Neural cell (in vitro differentiated cells): ENCODE data around the gene CTSZ. TPM values are rescaled to one million over a fixed set of nuclear protein-coding genes. Genes with fewer than 3 reads are reported as not detected.

Experiments
- H2AFZ ChIP-seq: fragments of 200-600, 300-800 bp; sonication (generic), shearing (Covaris generic); 2 replicates; pipeline ENCODE4 v1.6.0; 2014; ENCODE audit warnings: low read depth, mild to moderate bottlenecking, antibody characterized with exemption, low read length, moderate library complexity
- H3F3A ChIP-seq: fragments of 200-600 bp; shearing (Covaris generic); 2 replicates; pipeline ENCODE4 v1.6.1; 2016; ENCODE audit warnings: mild to moderate bottlenecking, moderate library complexity, mixed read lengths, antibody characterized with exemption, low read length; ENCODE audit not compliant: insufficient read depth, poor library complexity, severe bottlenecking
- H3K27ac ChIP-seq: fragments of 200-600, 300-800 bp; sonication (generic), shearing (Covaris generic); 2 replicates; pipeline ENCODE4 v1.5.1; 2014; ENCODE audit warnings: mild to moderate bottlenecking, low read length, moderate library complexity
- H3K27me3 ChIP-seq: fragments of 300-800, 200-600 bp; sonication (generic), shearing (Covaris generic); 2 replicates; pipeline ENCODE4 v1.6.0; 2014; ENCODE audit warnings: mild to moderate bottlenecking, low read depth, low read length, moderate library complexity; ENCODE audit not compliant: insufficient read depth
- H3K36me3 ChIP-seq: fragments of 300-800, 200-600 bp; sonication (generic), shearing (Covaris generic); 2 replicates; pipeline ENCODE4 v1.5.1; 2014; ENCODE audit warnings: mild to moderate bottlenecking, antibody characterized with exemption, low read length, moderate library complexity; ENCODE audit not compliant: insufficient read depth
- H3K4me2 ChIP-seq: fragments of 300-800, 200-600 bp; sonication (generic), shearing (Covaris generic); 2 replicates; pipeline ENCODE4 v1.6.0; 2014; ENCODE audit warnings: mild to moderate bottlenecking, low read length
- H3K4me3 ChIP-seq: fragments of 300-800, 200-600 bp; sonication (generic), shearing (Covaris generic); 2 replicates; pipeline ENCODE4 v1.5.1; 2014; ENCODE audit warnings: mild to moderate bottlenecking, low read length, moderate library complexity
- H3K79me2 ChIP-seq: fragments of 200-600 bp; shearing (Covaris generic); replicated peaks from 2 replicates; pipeline ENCODE4 v1.6.0; 2014; ENCODE audit warnings: mild to moderate bottlenecking, low read length, moderate library complexity; ENCODE audit not compliant: insufficient read depth
- H3K9ac ChIP-seq: fragments of 300-800, 200-600 bp; sonication (generic), shearing (Covaris generic); 2 replicates; pipeline ENCODE4 v1.6.1; 2016; ENCODE audit warnings: mild to moderate bottlenecking, low read length, mixed read lengths
- H3K9me2 ChIP-seq: fragments of 200-600 bp; shearing (Covaris generic); 2 replicates; pipeline ENCODE4 v1.6.1; 2016; ENCODE audit warnings: mild to moderate bottlenecking, low read length, mixed read lengths; ENCODE audit not compliant: insufficient read depth
- H3K9me3 ChIP-seq: fragments of 200-600, 300-800 bp; sonication (generic), shearing (Covaris generic); 2 replicates; pipeline ENCODE4 v1.6.1; 2016; ENCODE audit warnings: mild to moderate bottlenecking, mixed run types, low read length, moderate library complexity, mixed read lengths
- H4K20me1 ChIP-seq: fragments of 200-600 bp; shearing (Covaris generic); 2 replicates; pipeline ENCODE4 v1.6.1; 2016; ENCODE audit warnings: mild to moderate bottlenecking, mixed run types; ENCODE audit not compliant: insufficient read depth
- CTCF ChIP-seq: fragments of 450-650 bp; IDR thresholded peaks from 2 replicates; pipeline ENCODE4 v1.5.1; 2014; ENCODE audit warnings: antibody characterized with exemption, mild to moderate bottlenecking, moderate library complexity; ENCODE audit not compliant: poor library complexity, severe bottlenecking
- EP300 ChIP-seq: fragments of 450-650 bp; conservative IDR thresholded peaks from 2 replicates; pipeline ENCODE4 v1.6.1; 2014; ENCODE audit warnings: antibody characterized with exemption, mild to moderate bottlenecking, moderate library complexity; ENCODE audit not compliant: poor library complexity, severe bottlenecking
- EZH2 ChIP-seq: fragments of 200-600, 300-800 bp; shearing (Covaris generic), sonication (generic); IDR thresholded peaks from 2 replicates; pipeline ENCODE4 v1.6.1; 2014; ENCODE audit warnings: antibody characterized with exemption, low read length, borderline replicate concordance, mild to moderate bottlenecking; ENCODE audit not compliant: insufficient read depth, poor library complexity, severe bottlenecking
- MXI1 ChIP-seq: fragments of 450-650 bp; conservative IDR thresholded peaks from 2 replicates; pipeline ENCODE4 v1.6.1; 2014; ENCODE audit warnings: antibody characterized with exemption, mild to moderate bottlenecking; ENCODE audit not compliant: poor library complexity, severe bottlenecking
- POLR2AphosphoS5 ChIP-seq: IDR thresholded peaks from 2 replicates; pipeline ENCODE4 v1.6.1; 2012
- RAD21 ChIP-seq: fragments of 450-650 bp; conservative IDR thresholded peaks from 2 replicates; pipeline ENCODE4 v1.6.1; 2014; ENCODE audit warnings: antibody characterized with exemption, mild to moderate bottlenecking, moderate library complexity
- REST ChIP-seq: IDR thresholded peaks from 2 replicates; pipeline ENCODE4 v1.6.1; 2012; ENCODE audit warnings: borderline replicate concordance
- SMC3 ChIP-seq: fragments of 450-650 bp; conservative IDR thresholded peaks from 2 replicates; pipeline ENCODE4 v1.6.1; 2014; ENCODE audit warnings: antibody characterized with exemption, mild to moderate bottlenecking, moderate library complexity; ENCODE audit not compliant: poor library complexity
- TAF1 ChIP-seq: IDR thresholded peaks from 2 replicates; pipeline ENCODE4 v1.6.1; 2012; ENCODE audit warnings: low read depth
- polyA plus RNA-seq: library from polyadenylated mRNA; depleted of rRNA; stranded (reverse); fragments of >200 nt; gene quantifications from 2 replicates; pipeline ENCODE4 v1.2.3, GENCODE V29; 2014

Gene CTSZ
- polyA plus RNA-seq, 1 donor from 2014 or later, result 0.31 TPM

- Histone ChIP-seq H3K36me3 (no peaks in the 10 kb centered on the region), H3K9me3 (no peaks in the 10 kb centered on the region), H3F3A (no peaks in the 10 kb centered on the region), H4K20me1 (no peaks in the 10 kb centered on the region), H3K4me3 (no peak overlapping the region), H3K4me2 (no peak overlapping the region), H3K9me2 (no peaks in the 10 kb centered on the region), H3K27me3 (no peaks in the 10 kb centered on the region), H2AFZ (no peak overlapping the region), H3K9ac (no peak overlapping the region), H3K79me2 (no peaks in the 10 kb centered on the region), H3K27ac (no peak overlapping the region)
- no peak for TF ChIP-seq TAF1
- TF ChIP-seq RAD21, result no peak
- TF ChIP-seq REST, result no peak
- no peak for TF ChIP-seq SMC3
- TF ChIP-seq POLR2AphosphoS5, result no peak
Measured at GRCh38 chr20:58975353-58975752, 31.7 kb downstream of the CTSZ start.

GRCh38 chr20:58973866-58974265 lies 33.2 kb downstream of the CTSZ start:
- H3K4me3 ChIP-seq, result no peak overlapping the region
- H3K9me3 ChIP-seq, result no peaks in the 10 kb centered on the region
- no peak overlapping the region for H3K4me2 ChIP-seq
- no peak overlapping the region for H3K27ac ChIP-seq
- H3K9me2 ChIP-seq, result no peaks in the 10 kb centered on the region
- TF ChIP-seq TAF1 (no peak), MXI1 (no peak), EZH2 (no peak), RAD21 (no peak)
- no peaks in the 10 kb centered on the region for H3K79me2 ChIP-seq
- H3K9ac ChIP-seq, result no peak overlapping the region
- no peak overlapping the region for H2AFZ ChIP-seq
- H3K27me3 ChIP-seq, result peaks cover 3% of the 10 kb centered on the region
- no peaks in the 10 kb centered on the region for H4K20me1 ChIP-seq
- H3F3A ChIP-seq, result no peaks in the 10 kb centered on the region
- no peaks in the 10 kb centered on the region for H3K36me3 ChIP-seq

GRCh38 chr20:58973179-58973578 lies 33.9 kb downstream of the CTSZ start:
- Histone ChIP-seq H3K27ac (no peak overlapping the region), H3K36me3 (no peaks in the 10 kb centered on the region), H3K4me2 (no peak overlapping the region), H3K9me3 (no peaks in the 10 kb centered on the region), H4K20me1 (no peaks in the 10 kb centered on the region), H3K9me2 (no peaks in the 10 kb centered on the region), H3K79me2 (no peaks in the 10 kb centered on the region), H3K9ac (no peak overlapping the region), H3F3A (no peaks in the 10 kb centered on the region), H3K4me3 (no peak overlapping the region), H2AFZ (no peak overlapping the region), H3K27me3 (peaks cover 3% of the 10 kb centered on the region)
- TF ChIP-seq EZH2, result no peak
- TF ChIP-seq EP300, result no peak
- no peak for TF ChIP-seq REST
- no peak for TF ChIP-seq TAF1
- no peak for TF ChIP-seq POLR2AphosphoS5
- TF ChIP-seq SMC3, result no peak
- TF ChIP-seq MXI1, result no peak
- no peak for TF ChIP-seq RAD21
- TF ChIP-seq CTCF, result no peak
